ENCODE data around the gene VRK2.

DNA sequence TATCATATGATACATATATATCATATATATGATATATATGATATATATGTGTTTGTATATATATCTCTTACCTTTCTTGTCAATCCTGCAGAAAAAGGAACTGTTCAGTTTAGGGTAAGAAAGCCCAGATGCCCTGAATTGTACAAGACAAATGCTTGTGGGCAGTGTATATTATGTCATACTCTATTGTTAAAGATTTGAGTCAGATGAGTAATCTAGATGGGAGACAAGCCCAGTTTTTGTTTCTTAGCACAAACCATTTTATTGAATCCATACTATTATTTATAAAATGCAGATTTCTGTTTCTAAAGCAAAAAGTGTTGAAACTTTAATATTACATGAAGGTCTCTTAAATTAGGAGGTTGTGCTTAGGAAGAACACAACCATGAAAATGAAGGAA lies 90.6 kb downstream of the VRK2 start:
- TF ChIP-seq, protein P1, sequence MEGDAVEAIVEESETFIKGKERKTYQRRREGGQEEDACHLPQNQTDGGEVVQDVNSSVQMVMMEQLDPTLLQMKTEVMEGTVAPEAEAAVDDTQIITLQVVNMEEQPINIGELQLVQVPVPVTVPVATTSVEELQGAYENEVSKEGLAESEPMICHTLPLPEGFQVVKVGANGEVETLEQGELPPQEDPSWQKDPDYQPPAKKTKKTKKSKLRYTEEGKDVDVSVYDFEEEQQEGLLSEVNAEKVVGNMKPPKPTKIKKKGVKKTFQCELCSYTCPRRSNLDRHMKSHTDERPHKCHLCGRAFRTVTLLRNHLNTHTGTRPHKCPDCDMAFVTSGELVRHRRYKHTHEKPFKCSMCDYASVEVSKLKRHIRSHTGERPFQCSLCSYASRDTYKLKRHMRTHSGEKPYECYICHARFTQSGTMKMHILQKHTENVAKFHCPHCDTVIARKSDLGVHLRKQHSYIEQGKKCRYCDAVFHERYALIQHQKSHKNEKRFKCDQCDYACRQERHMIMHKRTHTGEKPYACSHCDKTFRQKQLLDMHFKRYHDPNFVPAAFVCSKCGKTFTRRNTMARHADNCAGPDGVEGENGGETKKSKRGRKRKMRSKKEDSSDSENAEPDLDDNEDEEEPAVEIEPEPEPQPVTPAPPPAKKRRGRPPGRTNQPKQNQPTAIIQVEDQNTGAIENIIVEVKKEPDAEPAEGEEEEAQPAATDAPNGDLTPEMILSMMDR (conservative IDR thresholded peaks at IDR 0.05) = no peak
- TF ChIP-seq ZFX (IDR thresholded peaks at IDR 0.05) = no peak

Measured in C4-2B (cell line).